NCI-H460 (cell line): ENCODE results near the gene ALDH1A3. TPM values are rescaled to one million over a fixed set of nuclear protein-coding genes. Genes with fewer than 3 reads are reported as not detected.

Experiments used
- DNase-seq: peaks from one replicate; pipeline ENCODE4 v3.0.0-alpha.2; 2016; ENCODE audit warnings: low read depth; ENCODE audit errors: extremely low read depth
- total RNA-seq: library from RNA; depleted of rRNA; stranded (reverse); fragments of >200 nt; shearing (Covaris generic); gene quantifications from 2 replicates; pipeline ENCODE4 v1.2.3, GENCODE V29; 2014

Gene ALDH1A3
- total RNA-seq, 1 experiment from 2014 or later, result 1.9 TPM

GRCh38 chr15:100900795-100901169 is 21.2 kb downstream of the ALDH1A3 start:
- no peak for DNase-seq

- no peak for DNase-seq
Measured at GRCh38 chr15:100901296-100901695, 21.7 kb downstream of the ALDH1A3 start.

DNA sequence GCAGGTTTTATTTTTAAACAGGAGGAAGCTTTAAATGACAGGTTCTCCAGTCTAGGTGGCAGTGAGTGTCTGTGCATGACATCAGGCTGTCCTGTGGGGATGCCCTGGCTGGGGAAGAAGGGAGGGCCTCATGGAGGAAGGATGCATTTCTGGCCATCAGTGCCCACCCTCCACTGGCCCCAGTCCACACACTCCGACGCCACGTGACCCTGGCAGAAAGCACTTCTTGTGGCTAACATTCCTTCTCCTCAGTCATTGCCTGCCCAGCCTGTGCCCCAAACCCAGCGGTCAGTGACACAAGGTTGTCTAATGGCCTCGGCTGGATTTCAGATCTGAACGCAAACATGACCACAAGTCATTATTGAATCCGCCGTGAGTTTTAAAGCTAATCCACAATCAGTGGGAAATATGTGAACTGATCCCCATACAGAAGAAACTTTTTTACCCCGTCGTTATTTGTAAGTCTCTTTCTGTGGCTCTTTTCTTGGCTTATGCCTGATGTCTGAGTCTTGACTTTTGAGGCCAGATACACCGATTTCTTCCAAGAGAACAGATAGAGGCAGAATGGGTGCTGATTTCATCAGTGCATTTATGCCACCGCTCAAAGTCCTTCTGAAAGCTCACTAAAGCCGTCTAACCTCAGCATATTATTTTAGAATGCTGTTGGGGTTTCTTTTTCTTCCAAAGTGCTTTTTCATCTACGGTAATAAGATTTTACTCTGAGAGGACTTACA is 22.2 kb downstream of the ALDH1A3 start:
- no peak for DNase-seq

DNA sequence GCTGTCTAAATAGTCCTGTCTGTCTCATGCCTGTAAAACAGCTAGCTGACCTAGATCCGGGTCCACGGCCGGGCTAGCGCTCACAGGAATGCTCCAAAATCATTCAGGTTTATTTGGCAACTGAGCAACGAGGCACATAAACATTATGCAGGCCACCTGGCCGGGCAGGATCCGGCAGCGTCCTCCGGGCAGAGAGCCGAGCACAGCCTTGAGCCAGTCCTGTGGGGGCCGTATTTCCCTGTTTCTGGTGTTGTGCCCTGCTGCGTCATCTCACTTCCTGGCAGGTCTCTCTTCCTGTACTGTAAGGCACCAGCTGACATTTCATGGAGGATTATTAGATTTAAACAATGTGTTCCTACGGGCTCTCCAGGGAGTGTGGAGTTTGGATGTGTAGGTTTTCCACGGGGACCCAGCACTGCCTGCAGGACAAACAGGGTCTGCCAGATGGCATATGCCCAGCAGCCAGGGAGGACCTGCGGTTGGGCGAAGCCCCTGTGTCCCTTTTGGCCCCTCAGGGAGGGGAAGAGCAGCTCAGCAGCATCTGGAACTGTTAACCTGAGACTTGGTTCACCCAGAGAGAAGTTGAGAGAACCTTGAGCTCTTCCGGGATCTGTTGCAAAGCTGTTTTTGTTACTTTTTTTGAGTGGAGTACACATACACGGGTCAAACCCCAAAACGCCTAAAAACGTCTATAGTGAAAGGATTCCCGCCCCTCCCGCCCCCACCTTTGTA is 23.0 kb downstream of the ALDH1A3 start:
- no peak for DNase-seq

GRCh38 chr15:100903168-100903554 is 23.5 kb downstream of the ALDH1A3 start:
- no peak for DNase-seq

DNA sequence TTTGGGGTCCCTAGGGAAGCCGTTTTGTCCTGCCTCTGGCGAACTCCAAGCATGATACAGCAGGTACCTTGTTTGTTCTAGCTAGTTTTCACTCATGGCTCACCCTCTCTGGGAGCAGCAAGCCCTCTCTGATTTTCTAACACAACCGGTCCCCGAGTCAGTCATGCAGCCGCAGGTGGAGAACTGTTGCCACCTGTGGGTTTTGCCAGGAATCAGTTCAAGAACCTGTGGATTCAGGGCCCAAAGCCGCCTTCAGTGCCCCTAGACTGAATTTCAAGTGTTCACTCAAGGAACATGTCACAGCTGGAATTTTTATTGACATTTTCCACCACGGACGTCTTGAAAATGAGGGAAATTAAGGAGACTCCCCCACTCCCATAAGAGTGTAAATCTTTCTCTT is 26.2 kb downstream of the ALDH1A3 start:
- DNase-seq, result no peak

GRCh38 chr15:100908466-100908865 is 28.8 kb downstream of the ALDH1A3 start:
- no peak for DNase-seq

- DNase-seq, result no peak
Measured at GRCh38 chr15:100909565-100909964, 29.9 kb downstream of the ALDH1A3 start.

DNA sequence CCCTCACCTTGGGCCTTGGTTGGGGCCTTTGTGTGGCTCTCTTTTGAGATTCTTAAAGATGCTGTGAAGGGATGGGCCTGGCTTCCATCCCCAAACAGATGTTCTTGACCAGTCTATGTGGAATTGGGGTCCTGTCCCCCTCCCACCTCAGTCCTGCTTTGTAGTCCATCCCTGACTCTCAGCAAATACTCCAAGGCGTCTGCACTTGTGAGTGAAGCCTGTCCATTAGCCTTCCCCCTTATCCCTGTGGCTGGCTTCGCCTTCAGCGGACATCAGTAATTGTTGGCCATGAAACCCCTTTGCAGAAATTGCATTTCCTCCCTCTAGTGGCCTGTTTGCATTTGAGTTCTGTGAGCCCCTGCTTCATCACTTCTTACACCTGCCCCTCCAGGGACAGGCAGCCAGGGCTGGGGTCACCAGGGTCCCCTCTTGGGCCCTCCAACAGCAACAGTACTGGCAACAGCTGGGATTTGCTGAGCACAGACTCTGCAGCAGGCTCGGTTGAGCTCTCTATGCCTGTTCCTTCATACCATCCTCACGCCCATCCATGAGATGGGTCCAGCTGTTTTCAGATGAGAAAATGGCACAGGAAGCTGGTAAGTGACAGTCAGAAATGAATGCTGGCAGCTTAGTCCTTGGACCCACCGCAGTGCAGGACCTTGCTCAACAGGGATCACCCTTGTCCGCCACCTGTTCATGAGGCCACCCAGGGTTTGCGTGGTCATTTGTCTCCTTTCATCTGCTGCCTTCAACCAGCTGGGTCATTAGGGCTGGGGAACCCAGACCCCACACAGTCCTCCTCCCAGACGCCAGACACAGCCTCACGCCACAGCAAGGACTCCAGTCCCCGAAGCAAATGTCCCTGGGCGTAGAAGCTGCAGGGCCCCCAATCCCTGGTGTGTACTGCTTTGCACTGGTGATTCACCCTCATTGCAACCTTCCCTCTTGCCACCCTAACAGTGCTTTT is 30.6 kb downstream of the ALDH1A3 start:
- DNase-seq, result no peak

- DNase-seq, result no peak
Measured at GRCh38 chr15:100911086-100911485, 31.5 kb downstream of the ALDH1A3 start.

- DNase-seq, result no peak
Measured at GRCh38 chr15:100913961-100914360, 34.3 kb downstream of the ALDH1A3 start.

DNA sequence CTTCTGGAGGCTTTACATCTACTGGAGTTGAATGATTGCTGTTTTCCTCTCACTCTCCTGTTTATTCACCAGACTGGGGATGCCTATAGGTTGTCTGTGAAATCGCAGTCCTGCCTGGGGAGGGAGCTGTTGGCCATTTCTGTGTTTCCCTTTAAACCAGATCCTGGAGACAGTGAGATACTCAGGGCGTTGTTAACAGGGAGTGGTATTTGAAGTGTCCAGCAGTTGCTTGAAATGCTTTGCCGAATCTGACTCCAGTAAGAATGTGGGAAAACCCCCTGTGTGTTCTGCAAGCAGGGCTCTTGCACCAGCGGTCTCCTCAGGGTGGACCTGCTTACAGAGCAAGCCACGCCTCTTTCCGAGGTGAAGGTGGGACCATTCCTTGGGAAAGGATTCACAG is 35.2 kb downstream of the ALDH1A3 start:
- DNase-seq, result no peak

- DNase-seq, result peak; percentile 53
Measured at GRCh38 chr15:100918034-100918689, 38.5 kb downstream of the ALDH1A3 start.

DNA sequence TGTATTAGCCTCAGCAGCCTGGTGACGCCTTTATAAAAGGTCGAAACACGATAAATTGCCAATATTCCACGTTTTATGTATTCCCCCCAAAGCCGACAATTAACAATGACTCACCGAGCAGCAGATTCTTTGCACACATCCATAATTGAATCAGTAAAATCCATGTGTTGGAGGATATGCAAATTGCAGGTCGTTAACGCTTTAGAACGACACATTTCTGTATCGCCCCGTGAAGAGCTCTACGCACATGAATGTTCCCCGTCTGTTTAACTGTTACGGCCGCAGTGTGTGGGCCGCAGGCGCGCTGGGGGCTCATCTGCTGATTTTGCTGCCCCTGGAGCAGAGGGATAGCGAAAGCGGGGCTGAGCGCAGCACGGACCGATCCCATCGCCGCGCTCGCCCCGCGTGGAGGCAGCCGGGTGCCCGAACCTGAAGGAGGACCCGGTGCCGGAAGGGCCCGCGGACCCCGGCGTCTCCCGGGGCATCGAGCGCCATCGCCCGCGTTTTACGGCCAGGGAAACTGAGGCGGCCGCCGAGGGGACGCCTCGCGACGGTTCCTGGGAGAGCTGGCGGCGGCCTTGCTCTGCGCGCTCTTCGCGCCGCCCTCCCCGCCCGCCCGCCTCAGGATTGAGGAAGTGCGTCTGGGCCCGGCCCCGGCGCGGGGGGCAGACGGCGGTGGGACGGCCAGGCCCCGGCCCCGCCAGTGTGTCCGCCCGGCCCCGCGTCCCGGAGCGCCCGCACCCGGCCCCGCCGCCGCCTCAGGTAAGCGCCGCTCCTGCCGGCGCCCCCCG is 39.3 kb downstream of the ALDH1A3 start, which contains the start of gene LRRK1:
LRRK1 (plus strand) TSS at position 668 of the 791 bp plus-strand sequence. CDS start 5,276 bp downstream, outside the sequence.
- no peak for DNase-seq

- no peak for DNase-seq
Measured at GRCh38 chr15:100919481-100920405, 40.1 kb downstream of the ALDH1A3 start.

DNA sequence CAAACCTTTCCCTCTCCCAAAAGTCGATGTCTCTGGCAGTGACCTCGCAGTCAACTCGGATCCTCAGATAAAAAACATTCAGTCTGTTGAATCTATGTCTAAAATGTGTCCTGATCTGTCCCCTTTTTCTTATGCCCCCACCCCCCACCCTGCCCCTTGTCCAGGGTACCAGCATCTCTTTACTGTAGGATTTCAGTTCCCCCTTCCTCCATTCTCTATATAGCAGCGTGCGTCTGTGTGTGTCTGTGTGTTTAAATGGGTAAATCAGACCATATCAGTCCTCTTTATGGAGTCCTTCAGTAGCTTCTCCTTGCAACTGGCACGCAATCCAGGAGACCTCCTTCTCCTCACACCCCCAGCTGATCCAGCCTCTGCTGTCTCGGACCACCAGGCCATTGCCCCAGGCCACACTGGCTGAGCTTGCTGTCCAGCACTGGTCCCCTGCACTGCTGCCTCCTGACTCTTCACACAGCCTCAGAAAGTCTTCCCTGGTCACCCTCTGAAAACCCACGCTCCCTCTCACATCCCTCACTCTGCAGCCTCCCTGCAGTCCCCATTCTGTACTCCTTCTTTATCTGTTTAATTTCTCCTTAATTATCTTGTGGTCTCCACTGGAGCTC is 41.0 kb downstream of the ALDH1A3 start:
- no peak for DNase-seq

DNA sequence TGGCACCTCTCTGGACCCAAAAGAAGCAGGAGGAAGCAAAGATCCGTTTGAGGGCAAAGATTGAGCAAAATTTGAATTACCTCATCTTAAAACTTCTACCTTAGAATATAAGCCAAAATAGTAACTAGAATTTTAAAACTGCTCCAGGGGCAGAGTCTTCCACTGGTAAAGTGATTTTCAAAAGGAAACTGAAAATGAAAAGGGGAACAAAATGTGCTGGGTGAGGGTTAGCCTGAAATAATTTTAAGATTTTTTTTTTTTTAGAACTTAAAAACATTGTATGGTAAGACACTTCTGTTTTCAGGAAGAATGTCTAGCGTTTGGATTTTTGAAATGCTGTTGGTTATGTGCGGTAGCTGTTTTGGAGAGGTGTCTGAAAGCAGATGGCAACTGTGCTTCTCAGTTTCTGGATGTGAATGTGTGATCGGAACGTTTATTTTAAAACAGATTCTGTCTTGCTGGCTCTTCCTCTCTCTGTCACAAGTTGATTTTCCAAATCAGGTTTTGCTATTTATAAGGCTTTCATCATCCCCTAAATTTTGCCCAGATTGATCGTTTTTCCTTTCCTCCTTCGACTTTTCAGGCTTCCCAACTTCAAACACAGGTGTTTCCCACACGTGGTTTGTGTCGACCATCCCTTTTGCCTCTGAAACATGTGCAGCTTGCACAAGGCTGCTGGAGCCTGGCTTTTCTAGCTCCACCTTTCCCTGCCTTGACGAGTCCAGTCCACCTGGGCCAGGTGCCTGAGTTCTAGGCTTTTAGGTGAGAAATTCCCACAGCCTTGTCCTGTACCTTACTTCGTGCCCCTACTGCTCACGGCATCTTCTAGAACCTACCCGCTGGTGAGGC is 42.8 kb downstream of the ALDH1A3 start:
- DNase-seq, result no peak
